ENCODE data around the gene THSD4. TPM values are rescaled to one million over a fixed set of nuclear protein-coding genes. Genes with fewer than 3 reads are reported as not detected.
A peak's percentile ranks its signal among the peaks of the same experiment; 100 is the strongest.

THSD4 gene
- total RNA-seq, 2 experiments from 2014 or later: not detected

DNA sequence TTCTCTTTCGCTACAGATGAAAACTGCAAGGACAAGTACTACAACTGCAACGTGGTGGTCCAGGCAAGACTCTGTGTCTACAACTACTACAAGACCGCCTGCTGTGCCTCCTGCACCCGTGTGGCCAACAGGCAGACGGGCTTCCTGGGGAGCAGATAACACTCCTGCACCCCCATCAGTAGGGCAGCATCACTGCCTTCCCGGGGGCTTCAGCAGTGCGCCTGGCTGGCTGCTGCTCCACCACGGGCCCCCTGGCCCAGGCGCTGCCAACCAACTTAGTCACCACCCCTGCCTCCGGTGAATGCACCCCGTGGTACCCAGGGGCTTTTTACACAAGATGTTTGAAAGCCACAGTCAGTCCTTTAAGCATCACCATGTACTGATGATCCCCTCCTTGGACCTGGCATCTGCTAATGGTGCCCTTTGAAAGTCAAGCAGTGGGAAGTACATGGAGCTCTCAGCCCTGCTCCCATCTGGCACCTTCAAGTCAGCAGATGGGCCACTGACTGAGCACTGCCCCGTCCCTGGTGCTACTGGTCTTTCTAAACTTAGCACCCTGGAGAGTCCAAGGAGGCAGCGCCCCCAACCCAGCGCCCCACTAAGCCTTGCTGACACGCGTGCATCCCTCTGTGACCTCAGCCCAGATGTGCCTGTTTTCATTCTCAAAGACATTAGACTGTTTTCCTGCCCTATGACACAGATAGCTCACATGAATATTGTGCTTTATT, 662.1 kb downstream of the THSD4 start:
- H3K4me1 ChIP-seq (ENCODE audit: insufficient read depth, low read length): peaks cover 4% of the 10 kb centered on the region
- H3K9me3 ChIP-seq (ENCODE audit: control insufficient read depth in 1 of 2, insufficient read depth in 1 of 2, low read length in 2 of 2): no peaks in the 10 kb centered on the region
- POLR2A ChIA-PET: no interaction called here
- CTCF ChIA-PET: no interaction called here
- DNase-seq: no peak
- no peak overlapping the region for H3K27ac Mint-ChIP-seq
- TF ChIP-seq, protein P1, sequence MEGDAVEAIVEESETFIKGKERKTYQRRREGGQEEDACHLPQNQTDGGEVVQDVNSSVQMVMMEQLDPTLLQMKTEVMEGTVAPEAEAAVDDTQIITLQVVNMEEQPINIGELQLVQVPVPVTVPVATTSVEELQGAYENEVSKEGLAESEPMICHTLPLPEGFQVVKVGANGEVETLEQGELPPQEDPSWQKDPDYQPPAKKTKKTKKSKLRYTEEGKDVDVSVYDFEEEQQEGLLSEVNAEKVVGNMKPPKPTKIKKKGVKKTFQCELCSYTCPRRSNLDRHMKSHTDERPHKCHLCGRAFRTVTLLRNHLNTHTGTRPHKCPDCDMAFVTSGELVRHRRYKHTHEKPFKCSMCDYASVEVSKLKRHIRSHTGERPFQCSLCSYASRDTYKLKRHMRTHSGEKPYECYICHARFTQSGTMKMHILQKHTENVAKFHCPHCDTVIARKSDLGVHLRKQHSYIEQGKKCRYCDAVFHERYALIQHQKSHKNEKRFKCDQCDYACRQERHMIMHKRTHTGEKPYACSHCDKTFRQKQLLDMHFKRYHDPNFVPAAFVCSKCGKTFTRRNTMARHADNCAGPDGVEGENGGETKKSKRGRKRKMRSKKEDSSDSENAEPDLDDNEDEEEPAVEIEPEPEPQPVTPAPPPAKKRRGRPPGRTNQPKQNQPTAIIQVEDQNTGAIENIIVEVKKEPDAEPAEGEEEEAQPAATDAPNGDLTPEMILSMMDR (IDR thresholded peaks at IDR 0.05): no peak
- peaks cover 16% of the 10 kb centered on the region for H3K27me3 Mint-ChIP-seq
- no peaks in the 10 kb centered on the region for H3K36me3 Mint-ChIP-seq (ENCODE audit: low read depth)
- ATAC-seq (ENCODE audit: poor library complexity): no peak
- H3K27ac ChIP-seq (ENCODE audit: low read depth in 1 of 2, low read length in 2 of 2): no peak overlapping the region
- peaks cover 6% of the 10 kb centered on the region for H3K4me1 Mint-ChIP-seq (ENCODE audit: low read depth)
- H3K4me3 Mint-ChIP-seq: no peak overlapping the region
- intact Hi-C loops (cut with DNase I, micrococcal nuclease): no loop called here
- no peaks in the 10 kb centered on the region for H3K9me3 Mint-ChIP-seq
- no peaks in the 10 kb centered on the region for H3K36me3 ChIP-seq (ENCODE audit: insufficient read depth, low read length)
- no peak overlapping the region for H3K4me3 ChIP-seq (ENCODE audit: low read length)
- H3K27me3 ChIP-seq (ENCODE audit: control insufficient read depth in 1 of 2, insufficient read depth in 2 of 2, low read length in 2 of 2): no peaks in the 10 kb centered on the region

DNA sequence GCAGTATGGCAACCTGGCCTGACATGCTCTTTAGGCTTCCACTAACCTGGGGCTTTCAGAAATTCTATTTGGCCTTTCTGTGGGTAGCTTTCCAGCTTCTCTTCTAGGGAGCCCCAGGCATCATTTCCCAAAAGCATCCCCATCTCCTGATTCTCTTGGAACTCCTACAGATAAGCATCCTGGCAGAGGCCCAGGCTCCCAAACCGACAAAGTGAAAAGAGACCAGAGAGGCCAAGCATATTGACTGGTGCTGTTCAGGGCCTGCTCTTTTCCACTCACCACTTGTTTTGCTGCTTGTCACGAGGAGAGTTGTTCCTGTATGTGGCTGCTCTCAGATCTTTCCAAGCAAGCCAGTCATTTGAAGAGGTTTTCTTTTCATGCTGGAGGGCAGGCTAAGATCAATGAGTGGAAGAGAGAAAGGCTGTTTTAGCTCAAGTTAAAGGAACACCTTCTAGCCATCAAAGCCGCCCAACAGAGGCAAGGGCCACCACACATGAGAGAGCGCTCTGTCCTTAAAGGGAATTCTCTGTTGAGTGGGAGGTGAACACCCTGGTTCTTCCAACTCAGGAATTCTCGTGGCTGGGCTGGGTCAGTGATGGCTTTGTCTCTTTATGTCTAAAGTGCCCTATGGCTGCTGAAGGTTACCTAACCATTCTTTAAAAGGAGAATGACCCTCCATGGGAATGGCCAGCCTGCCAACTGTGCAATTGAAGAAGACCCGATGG, 664.0 kb downstream of the THSD4 start:
- Histone ChIP-seq H3K27me3 (ENCODE audit: control insufficient read depth in 1 of 2, insufficient read depth in 2 of 2, low read length in 2 of 2) (no peaks in the 10 kb centered on the region), H3K4me1 (ENCODE audit: insufficient read depth, low read length) (peaks cover 4% of the 10 kb centered on the region), H3K9me3 (ENCODE audit: control insufficient read depth in 1 of 2, insufficient read depth in 1 of 2, low read length in 2 of 2) (peaks cover 0 to 4% of the 10 kb centered on the region in 2 experiments), H3K27ac (ENCODE audit: low read depth in 1 of 2, low read length in 2 of 2) (no peak overlapping the region), H3K36me3 (ENCODE audit: insufficient read depth, low read length) (no peaks in the 10 kb centered on the region), H3K4me3 (ENCODE audit: low read length) (no peak overlapping the region)
- ChIA-PET POLR2A (no interaction called here), CTCF (no interaction called here)
- Mint-ChIP-seq H3K4me3 (no peak overlapping the region), H3K36me3 (ENCODE audit: low read depth) (no peaks in the 10 kb centered on the region), H3K9me3 (no peaks in the 10 kb centered on the region), H3K4me1 (ENCODE audit: low read depth) (peaks cover 6% of the 10 kb centered on the region), H3K27me3 (peaks cover 20% of the 10 kb centered on the region), H3K27ac (no peak overlapping the region)
- intact Hi-C loops (cut with DNase I, micrococcal nuclease): no loop called here
- no peak for DNase-seq
- ATAC-seq (ENCODE audit: poor library complexity): no peak
- TF ChIP-seq, protein P1 (IDR thresholded peaks at IDR 0.05): no peak

DNA sequence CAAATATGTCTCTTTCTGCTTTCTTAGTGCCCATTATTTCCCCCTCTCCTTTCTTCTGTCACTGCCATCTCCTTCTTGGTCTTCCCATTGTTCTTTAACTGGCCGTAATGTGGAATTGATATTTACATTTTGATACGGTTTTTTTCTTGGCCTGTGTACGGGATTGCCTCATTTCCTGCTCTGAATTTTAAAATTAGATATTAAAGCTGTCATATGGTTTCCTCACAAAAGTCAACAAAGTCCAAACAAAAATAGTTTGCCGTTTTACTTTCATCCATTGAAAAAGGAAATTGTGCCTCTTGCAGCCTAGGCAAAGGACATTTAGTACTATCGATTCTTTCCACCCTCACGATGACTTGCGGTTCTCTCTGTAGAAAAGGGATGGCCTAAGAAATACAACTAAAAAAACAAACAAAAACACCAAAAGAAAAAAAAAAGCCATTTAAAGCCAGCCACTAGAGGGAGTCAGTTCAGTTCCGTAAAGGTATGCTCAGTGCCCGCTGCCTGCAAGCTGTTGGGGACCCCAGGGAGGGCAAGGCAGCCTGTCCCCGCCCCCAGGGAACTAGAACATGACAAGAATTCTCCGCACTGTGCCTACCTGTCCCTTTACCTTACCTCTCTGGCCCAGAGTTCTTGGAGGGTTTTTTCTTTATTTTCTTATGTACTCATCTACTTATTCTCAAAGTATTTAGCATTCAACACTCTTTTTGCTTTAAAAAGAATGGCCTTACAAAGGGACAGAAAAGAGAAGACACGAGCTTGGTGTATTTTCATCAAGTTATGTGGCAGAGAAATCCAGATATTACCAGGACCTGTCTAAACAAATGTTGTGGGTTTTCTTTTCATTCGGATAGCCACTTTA, 665.1 kb downstream of the THSD4 start:
- intact Hi-C loops (cut with DNase I, micrococcal nuclease): loop anchor here (1.0 kb wide), 1 partner anchor 376 kb away; no protein-coding TSS in a partner anchor
- TF ChIP-seq, protein P1 (IDR thresholded peaks at IDR 0.05): peak; percentile 85
- H3K4me1 Mint-ChIP-seq (ENCODE audit: low read depth): peaks cover 6% of the 10 kb centered on the region
- H3K36me3 Mint-ChIP-seq (ENCODE audit: low read depth): no peaks in the 10 kb centered on the region
- H3K27ac Mint-ChIP-seq: no peak overlapping the region
- H3K9me3 Mint-ChIP-seq: no peaks in the 10 kb centered on the region
- ChIA-PET CTCF (interaction anchor here (1.4 kb wide), 1 partner anchor 376 kb away, joined by 6 read pairs; no protein-coding TSS in a partner anchor), POLR2A (no interaction called here)
- Histone ChIP-seq H3K27ac (ENCODE audit: low read depth in 1 of 2, low read length in 2 of 2) (no peak overlapping the region), H3K36me3 (ENCODE audit: insufficient read depth, low read length) (no peaks in the 10 kb centered on the region), H3K9me3 (ENCODE audit: control insufficient read depth in 1 of 2, insufficient read depth in 1 of 2, low read length in 2 of 2) (peaks cover 0 to 4% of the 10 kb centered on the region in 2 experiments), H3K27me3 (ENCODE audit: control insufficient read depth in 1 of 2, insufficient read depth in 2 of 2, low read length in 2 of 2) (no peaks in the 10 kb centered on the region), H3K4me1 (ENCODE audit: insufficient read depth, low read length) (peaks cover 4% of the 10 kb centered on the region), H3K4me3 (ENCODE audit: low read length) (no peak overlapping the region)
- DNase-seq (peak in 8 of 14 experiments; percentile 9 to 63 (median 24)), ATAC-seq (ENCODE audit: poor library complexity) (peak; percentile 46)
- no peak overlapping the region for H3K4me3 Mint-ChIP-seq
- peaks cover 20% of the 10 kb centered on the region for H3K27me3 Mint-ChIP-seq

All from CD4-positive, alpha-beta T cell (primary cell).